ENCODE measurements around the gene STXBP4. TPM values are rescaled to one million over a fixed set of nuclear protein-coding genes. Genes with fewer than 3 reads are reported as not detected.

The STXBP4 gene
- polyA plus RNA-seq, 1 of the 3 experiments (the other 2 are of a cell fraction): 2.8 TPM

GRCh38 chr17:55002458-55002857 is 33.9 kb downstream of the STXBP4 start:
- H3K4me1 ChIP-seq (ENCODE audit: control insufficient read depth in 1 of 2, insufficient read depth in 2 of 2, low read depth in 1 of 2, low read length in 1 of 2): no peaks in the 10 kb centered on the region
- CTCF ChIA-PET: interaction anchor here (1.1 to 8.7 kb wide), 2 partner anchors 10 to 24 kb away, joined by 3 to 62 read pairs; no protein-coding TSS in a partner anchor
- H3K36me3 ChIP-seq (replicated peaks in 1 of 2; ENCODE audit: control insufficient read depth in 1 of 2, insufficient read depth in 2 of 2, low read length in 1 of 2): peaks cover 31 to 38% of the 10 kb centered on the region in 2 experiments
- no peaks in the 10 kb centered on the region for H3K27me3 ChIP-seq (ENCODE audit: insufficient read depth)
- no peak for DNase-seq
- H3K9ac ChIP-seq: no peak overlapping the region
- H2AFZ ChIP-seq (ENCODE audit: low read depth): no peak overlapping the region
- no peaks in the 10 kb centered on the region for H3F3A ChIP-seq (replicated peaks; ENCODE audit: insufficient read depth)
- H3K9me2 ChIP-seq: no peaks in the 10 kb centered on the region
- TF ChIP-seq NRF1 (IDR thresholded peaks at IDR 0.05; ENCODE audit: low read depth, low read length): no peak
- no peak for TF ChIP-seq PBX3 (IDR thresholded peaks at IDR 0.05)
- no peak for TF ChIP-seq ZBTB33 (IDR thresholded peaks at IDR 0.05; ENCODE audit: borderline replicate concordance, low read depth)
- TF ChIP-seq GABPA (IDR thresholded peaks at IDR 0.05; ENCODE audit: low read depth): no peak
- POLR2A ChIA-PET: no interaction called here
- H3K79me2 ChIP-seq (ENCODE audit: insufficient read depth): no peaks in the 10 kb centered on the region
- H3K9me3 ChIP-seq: no peaks in the 10 kb centered on the region
- no peak overlapping the region for H3K4me3 ChIP-seq (ENCODE audit: low read depth in 2 of 2, low read length in 1 of 2)
- H3K4me2 ChIP-seq: no peak overlapping the region
- no peaks in the 10 kb centered on the region for H4K20me1 ChIP-seq (ENCODE audit: insufficient read depth)
- H3K27ac ChIP-seq (ENCODE audit: low read depth in 2 of 2, low read length in 1 of 2): no peak overlapping the region

GRCh38 chr17:55004484-55004883 is 35.9 kb downstream of the STXBP4 start:
- no peak overlapping the region for H3K27ac ChIP-seq (ENCODE audit: low read depth in 2 of 2, low read length in 1 of 2)
- CTCF ChIA-PET: interaction anchor here (0.7 to 8.7 kb wide), 8 partner anchors 12 to 352 kb away, joined by 3 to 62 read pairs (median 7); no protein-coding TSS in a partner anchor
- TF ChIP-seq RCOR1 (IDR thresholded peaks at IDR 0.05; ENCODE audit: low read length) (no peak), YY1 (IDR thresholded peaks at IDR 0.05; ENCODE audit: low read depth) (no peak)
- H3K9me3 ChIP-seq: no peaks in the 10 kb centered on the region
- H3K4me2 ChIP-seq: no peak overlapping the region
- no peak overlapping the region for H3K9ac ChIP-seq
- POLR2A ChIA-PET: no interaction called here
- H3K27me3 ChIP-seq (ENCODE audit: insufficient read depth): no peaks in the 10 kb centered on the region
- H3F3A ChIP-seq (replicated peaks; ENCODE audit: insufficient read depth): no peaks in the 10 kb centered on the region
- no peak for DNase-seq
- H4K20me1 ChIP-seq (ENCODE audit: insufficient read depth): no peaks in the 10 kb centered on the region
- H3K9me2 ChIP-seq: no peaks in the 10 kb centered on the region
- H3K79me2 ChIP-seq (ENCODE audit: insufficient read depth): no peaks in the 10 kb centered on the region
- H2AFZ ChIP-seq (ENCODE audit: low read depth): no peak overlapping the region
- H3K4me1 ChIP-seq (ENCODE audit: control insufficient read depth in 1 of 2, insufficient read depth in 2 of 2, low read depth in 1 of 2, low read length in 1 of 2): no peaks in the 10 kb centered on the region
- H3K4me3 ChIP-seq (ENCODE audit: low read depth in 2 of 2, low read length in 1 of 2): no peak overlapping the region
- WGBS (ENCODE audit: low lambda C conversion rate): 92% methylated on average over 5 of the region's 5 CpGs
- peaks cover 36 to 53% of the 10 kb centered on the region in 2 experiments for H3K36me3 ChIP-seq (replicated peaks in 1 of 2; ENCODE audit: control insufficient read depth in 1 of 2, insufficient read depth in 2 of 2, low read length in 1 of 2)

- H3K36me3 ChIP-seq (replicated peaks in 1 of 2; ENCODE audit: control insufficient read depth in 1 of 2, insufficient read depth in 2 of 2, low read length in 1 of 2): peaks cover 37 to 53% of the 10 kb centered on the region in 2 experiments
- no peaks in the 10 kb centered on the region for H4K20me1 ChIP-seq (ENCODE audit: insufficient read depth)
- H3K4me2 ChIP-seq: no peak overlapping the region
- WGBS (ENCODE audit: low lambda C conversion rate): 97% methylated on average over 1 of the region's 1 CpG
- no peaks in the 10 kb centered on the region for H3F3A ChIP-seq (replicated peaks; ENCODE audit: insufficient read depth)
- H3K9me3 ChIP-seq: no peaks in the 10 kb centered on the region
- H3K79me2 ChIP-seq (ENCODE audit: insufficient read depth): no peaks in the 10 kb centered on the region
- H2AFZ ChIP-seq (ENCODE audit: low read depth): no peak overlapping the region
- H3K4me3 ChIP-seq (ENCODE audit: low read depth in 2 of 2, low read length in 1 of 2): no peak overlapping the region
- CTCF ChIA-PET: interaction anchor here (0.6 to 8.7 kb wide), 20 partner anchors 8 to 717 kb away, joined by 3 to 62 read pairs (median 4); partner anchors contain the start of gene TMEM100
- H3K9ac ChIP-seq: no peak overlapping the region
- H3K27ac ChIP-seq (ENCODE audit: low read depth in 2 of 2, low read length in 1 of 2): no peak overlapping the region
- peak; percentile 40 for TF ChIP-seq RAD21 (IDR thresholded peaks at IDR 0.05; ENCODE audit: low read length)
- peak; percentile 55 for TF ChIP-seq CTCF (IDR thresholded peaks at IDR 0.05)
- TF ChIP-seq RCOR1 (IDR thresholded peaks at IDR 0.05; ENCODE audit: low read length): no peak
- no peak for TF ChIP-seq TEAD4 (IDR thresholded peaks at IDR 0.05; ENCODE audit: borderline replicate concordance, insufficient read depth)
- TF ChIP-seq EZH2phosphoT487 (IDR thresholded peaks at IDR 0.05; ENCODE audit: borderline replicate concordance, low read depth): no peak
- POLR2A ChIA-PET: no interaction called here
- no peaks in the 10 kb centered on the region for H3K4me1 ChIP-seq (ENCODE audit: control insufficient read depth in 1 of 2, insufficient read depth in 2 of 2, low read depth in 1 of 2, low read length in 1 of 2)
- no peaks in the 10 kb centered on the region for H3K27me3 ChIP-seq (ENCODE audit: insufficient read depth)
- no peaks in the 10 kb centered on the region for H3K9me2 ChIP-seq
- peak; percentile 20 for DNase-seq
These were observed 37.0 kb downstream of the STXBP4 start for GRCh38 chr17:55005520-55005919.
